NCI-H2227 treated with DMSO at 0.1 percent for 48 hours (cell line): Measurements from ENCODE around the gene ALOX5.
"Not testable (repeated sequence)": the region's sequence is repeated elsewhere in the genome, so short reads cannot be mapped to it uniquely, and the experiment has no call there.

Experiments used
- DNase-seq: peaks from one replicate; lab custom pipeline; 2025; lab: John Stamatoyannopoulos, UW

ALOX5 gene

DNA sequence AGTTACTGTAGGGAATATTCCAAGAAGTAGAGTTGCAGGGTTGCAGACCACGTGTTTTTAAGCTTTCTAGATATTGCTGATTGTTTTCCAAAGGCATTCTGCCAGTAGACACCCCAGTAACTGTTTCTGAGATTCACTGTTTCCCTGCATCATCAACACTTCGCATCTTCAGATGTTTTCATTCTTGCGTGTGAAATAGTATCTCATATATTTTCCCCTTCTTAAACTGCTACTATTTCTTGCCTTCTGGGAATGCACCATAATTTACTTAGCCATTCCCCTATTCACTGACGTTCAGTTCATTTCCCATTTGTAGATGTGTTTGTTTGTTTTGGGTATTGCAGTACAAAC is 30.7 kb downstream of the ALOX5 start:
- no peak for DNase-seq

DNA sequence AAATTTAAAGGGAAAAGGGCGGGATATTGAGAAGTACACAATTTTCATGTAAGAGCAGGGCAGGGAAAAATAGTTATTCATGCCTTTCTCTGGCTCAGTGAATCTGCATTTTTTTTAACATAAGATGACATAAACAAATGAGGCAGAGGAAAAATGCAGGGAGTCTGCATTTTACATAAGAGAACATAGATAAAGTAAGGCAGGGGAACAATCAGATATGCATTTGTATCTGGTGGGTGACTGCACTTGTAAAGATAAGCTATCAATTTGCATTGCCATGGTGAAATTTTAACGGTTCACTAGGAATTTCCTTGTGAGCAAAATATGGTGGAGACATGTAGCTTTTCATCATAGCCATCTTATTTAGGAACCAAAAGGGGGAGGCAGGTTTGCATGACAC is 33.5 kb downstream of the ALOX5 start:
- no peak for DNase-seq

DNA sequence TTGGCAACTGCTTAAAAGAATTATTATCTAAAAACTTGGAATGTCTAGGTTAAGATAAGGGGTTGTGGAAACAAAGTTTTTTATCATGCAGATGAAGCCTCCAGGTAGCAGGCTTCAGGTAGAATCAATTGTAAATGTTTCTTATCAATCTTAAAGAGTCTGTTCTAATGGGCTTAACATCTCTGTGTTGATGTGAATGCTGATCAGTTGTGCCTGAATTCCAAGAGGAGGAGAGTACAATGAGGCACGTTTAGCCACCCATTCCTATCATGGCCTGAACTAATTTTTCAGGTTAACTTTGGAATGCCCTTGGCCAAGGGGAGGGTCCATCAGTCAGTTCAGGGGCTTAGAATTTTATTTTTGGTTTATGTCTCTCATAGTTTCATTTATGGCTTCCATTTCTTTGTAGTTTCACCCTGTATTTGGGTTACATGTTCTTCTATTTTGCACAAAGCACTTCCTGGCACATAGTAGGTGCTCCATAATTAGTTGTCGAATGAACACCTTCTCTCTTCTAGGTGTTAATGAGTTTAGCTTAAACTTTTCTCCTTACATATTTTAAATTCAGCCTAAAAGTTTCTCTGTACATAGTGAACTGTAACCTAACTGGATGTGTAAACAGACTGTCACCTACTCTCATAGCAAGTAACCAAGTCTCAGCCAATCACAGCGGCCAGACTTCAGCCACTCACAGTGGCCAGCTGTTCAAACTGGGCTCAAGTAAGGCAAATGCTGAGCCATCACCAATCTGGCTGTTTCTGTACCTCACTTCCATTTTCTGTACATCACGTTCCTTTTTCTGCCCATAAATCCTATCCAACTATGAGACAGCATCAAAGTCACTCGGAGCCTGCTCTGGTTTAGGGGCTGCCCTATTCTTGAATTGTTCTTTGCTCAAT is 34.7 kb downstream of the ALOX5 start:
- no peak for DNase-seq

DNA sequence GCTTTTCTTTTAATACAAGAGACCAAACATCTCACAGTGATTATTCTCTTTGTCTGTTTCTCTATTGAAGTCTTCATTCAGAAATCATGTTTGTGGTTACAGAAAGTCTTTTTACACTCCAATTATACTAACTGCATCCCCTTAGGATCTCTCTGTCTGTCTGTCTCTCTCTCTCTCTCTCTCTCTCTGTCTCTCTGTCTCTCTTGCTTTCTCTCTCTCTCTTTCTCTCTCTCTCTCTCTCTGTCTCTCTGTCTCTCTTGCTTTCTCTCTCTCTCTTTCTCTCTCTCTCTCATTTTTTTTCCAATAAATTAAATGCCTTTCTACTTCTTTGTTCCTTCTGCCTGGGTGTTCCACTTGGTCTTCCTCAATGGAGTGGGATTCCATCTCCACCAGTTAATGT is 35.3 kb downstream of the ALOX5 start:
- DNase-seq, result not testable (repeated sequence)

DNA sequence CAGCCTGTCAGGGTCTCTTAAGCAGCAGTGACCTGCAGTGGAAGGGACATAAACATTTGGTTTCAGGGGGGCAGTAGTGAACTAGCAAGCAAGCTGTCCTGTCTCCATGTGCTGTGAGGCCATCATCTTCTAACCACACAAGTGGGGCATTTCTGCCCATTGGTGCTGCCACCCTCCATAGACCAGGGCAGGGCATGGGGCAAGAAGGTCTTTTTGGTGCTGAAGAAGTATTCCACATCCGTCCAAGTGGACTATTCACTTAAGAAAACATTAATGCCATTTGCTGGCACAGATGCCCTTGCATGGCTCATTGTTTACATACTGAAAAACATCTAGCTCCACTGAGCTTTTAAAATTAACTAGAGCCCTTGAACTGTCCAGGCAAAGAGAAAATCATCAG is 35.8 kb downstream of the ALOX5 start:
- DNase-seq, result no peak

DNA sequence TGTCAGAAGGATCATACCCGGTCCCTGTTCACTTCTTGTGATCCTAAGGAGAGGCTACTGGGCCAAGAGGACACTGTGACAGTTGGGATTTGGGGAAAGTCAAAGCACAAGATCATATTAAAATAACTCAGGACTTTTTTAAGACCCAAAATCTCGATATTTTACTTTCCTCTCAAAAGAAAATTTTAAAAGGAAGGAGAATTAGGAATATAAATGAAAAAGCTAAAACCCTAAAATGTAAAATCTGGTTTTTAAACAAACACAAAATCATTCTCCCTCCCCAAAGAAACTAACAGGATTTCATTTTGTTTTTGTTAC is 36.4 kb downstream of the ALOX5 start:
- no peak for DNase-seq

DNA sequence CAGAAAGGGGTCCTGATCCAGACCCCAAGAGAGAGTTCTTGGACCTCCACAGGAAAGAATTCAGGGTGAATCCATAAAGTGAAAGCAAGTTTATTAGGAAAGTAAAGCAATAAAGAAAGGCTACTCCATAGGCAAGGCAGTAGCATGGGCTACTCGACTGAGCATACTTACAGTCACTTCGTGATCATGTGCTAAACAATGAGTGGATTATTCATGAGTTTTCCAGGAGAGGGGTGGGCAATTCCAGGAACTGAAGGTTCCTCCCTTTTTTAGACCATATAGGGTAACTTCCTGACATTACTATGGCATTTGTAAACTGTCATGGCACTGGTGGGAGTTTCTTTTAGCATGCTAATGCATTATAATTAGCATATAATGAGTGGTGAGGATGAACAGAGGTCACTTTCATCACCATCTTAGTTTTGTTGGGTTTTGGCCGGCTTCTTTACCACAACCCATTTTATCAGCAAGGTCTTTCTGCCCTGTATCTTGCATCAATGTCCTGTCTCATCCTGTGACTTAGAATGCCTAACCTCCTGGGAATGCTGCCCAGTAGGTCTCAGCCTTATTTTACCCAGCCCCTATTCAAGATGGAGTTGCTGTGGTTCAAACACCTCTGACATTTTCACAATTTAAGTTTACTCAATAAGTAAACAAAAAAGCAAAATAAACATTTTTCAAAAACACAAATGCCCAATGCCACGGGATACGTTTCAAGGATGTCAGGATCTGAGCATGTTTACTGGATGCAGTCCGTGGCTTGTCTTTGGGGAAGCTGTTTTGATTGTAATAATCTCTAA is 37.0 kb downstream of the ALOX5 start:
- no peak for DNase-seq

DNA sequence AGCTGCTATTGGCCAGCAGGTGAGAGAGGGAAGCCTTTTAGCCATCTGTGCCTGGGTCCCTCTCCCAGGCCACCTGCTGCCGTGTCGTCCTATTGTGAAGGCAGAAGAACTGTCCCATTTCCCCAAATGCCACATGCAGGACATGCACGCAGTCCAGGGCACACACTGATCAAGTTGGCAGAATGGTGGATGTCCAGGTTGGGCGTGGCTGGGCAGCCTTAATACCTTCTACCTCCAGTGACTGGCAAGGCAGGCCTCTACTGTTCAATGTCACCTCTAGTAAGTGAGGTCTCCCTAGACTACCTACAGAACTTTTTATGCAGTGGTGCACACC is 37.6 kb downstream of the ALOX5 start:
- no peak for DNase-seq

DNA sequence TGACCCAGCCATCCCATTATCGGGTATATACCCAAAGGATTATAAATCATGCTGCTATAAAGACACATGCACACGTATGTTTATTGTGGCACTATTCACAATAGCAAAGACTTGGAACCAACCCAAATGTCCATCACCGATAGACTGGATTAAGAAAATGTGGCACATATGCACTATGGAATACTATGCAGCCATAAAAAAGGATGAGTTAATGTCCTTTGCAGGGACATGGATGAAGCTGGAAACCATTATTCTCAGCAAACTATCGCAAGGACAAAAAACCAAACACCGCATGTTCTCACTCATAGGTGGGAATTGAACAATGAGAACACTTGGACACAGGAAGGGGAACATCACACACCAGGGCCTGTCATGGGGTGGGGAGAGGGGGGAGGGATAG is 41.0 kb downstream of the ALOX5 start:
- DNase-seq, result not testable (repeated sequence)

DNA sequence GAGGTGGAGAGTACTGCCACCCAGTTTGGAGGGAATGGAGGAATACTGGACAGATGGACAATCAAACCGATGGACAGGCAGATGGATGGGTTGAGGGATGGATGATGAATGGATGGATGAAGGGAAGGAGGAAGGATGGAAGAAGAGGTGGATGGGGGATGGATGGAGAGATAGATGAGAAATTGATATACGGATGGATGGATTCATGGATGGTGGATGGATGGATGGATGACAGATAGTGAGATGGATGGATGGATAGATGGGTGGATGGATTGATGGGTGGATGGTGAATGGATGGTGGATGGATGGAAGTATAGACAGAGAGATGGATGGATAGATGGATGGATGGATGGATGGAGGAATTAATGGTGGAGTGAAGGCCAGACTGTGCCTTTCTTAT is 42.6 kb downstream of the ALOX5 start:
- no peak for DNase-seq

DNA sequence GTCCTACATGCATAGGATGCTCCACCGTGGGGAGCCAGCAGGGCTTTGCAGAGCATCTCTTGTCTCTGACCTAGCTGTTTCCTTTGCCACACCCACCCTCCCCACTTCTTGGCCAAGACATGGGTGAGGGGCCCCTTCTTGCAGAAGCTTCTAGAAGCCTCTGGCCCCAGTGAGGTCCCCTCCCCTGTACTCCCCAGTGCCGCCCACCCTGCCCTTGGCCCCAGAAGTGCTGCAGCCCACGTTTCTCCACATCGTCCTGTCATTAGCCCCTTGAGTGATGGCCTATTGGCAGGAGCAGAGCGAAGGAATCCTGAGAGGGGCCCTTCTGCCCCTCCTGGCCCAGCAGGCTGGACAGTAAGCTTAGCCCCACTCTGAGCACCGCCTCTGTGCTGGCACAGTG is 43.7 kb downstream of the ALOX5 start:
- DNase-seq, result no peak

DNA sequence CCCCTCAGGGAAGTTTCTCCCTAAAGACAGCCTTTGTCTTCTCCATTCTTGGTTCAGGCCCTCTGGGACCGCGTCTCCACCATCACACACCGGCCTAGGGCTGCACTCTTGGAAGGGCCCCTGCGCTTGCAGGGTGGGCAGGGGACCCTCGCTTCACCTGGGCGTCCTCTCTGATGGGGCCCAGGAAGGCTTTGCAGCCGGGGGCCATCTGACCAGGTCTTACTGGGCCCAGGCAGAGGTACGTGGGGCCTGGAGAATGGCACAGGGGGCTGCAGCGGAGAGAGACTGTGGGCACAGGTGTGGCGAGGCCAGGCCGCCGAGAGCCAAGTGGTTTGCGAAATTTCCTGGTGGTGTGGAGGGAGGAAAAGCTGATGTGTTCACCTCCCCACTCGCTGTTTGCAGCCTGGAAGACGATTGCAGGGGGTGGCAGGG is 44.4 kb downstream of the ALOX5 start:
- DNase-seq, result no peak

DNA sequence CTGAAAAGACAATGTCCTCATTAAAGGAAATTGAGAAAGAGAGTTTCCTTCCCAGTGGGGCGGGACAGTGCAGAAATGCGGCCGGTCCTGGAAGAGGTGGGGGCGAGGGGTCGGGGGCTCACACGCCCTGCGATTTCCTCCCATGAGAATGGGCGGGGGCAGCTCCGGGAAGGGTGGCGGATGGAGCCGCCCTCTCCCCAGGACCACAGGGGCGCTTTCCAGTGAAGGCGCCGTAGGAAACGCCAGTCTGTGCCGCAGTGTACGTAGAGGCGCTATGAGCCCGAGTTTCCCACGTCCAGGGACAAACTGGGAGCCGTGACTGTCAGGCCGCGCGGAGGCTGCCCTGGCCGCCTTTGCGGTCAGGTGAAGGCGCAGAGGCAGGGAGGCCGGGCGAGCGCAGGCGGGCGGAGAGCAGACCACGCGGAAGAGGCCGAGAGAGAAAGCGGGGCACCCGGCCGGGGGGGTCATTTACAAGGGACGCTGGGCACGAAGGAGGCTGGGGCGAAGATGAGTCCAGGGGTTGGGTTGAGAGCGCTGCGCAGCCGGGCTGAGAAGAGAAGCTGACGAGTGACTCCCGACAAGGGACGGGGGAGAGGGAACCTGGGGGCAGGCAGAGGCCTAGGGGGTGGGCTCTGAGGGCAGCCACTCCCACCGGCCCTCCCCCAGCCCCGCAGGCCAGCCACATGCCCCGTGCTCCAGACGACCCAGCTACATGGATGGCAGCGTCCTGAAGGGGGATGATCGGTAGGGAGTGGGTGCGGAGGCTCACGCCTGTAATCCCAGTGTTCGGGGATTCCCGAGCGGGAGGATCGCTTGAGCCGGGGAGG is 45.0 kb downstream of the ALOX5 start:
- DNase-seq, result peak; percentile 43

DNA sequence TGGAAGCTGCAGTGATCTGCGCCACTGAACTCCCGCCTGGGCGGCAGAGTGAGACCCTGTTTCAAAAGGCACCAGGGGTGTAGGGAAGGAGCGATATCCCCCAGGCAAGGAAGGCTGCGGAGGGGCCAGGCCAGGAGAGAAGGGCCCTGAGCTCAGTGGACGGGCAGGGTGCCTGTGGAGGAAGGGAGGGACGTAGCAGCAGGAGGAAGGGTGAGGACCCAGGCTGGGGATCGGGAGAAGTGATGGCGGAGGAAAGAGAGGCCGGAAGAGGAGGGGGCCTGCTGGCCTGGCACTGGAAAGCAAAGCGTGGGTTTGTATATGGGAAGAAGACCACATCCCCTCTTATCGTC is 45.6 kb downstream of the ALOX5 start:
- DNase-seq, result no peak

DNA sequence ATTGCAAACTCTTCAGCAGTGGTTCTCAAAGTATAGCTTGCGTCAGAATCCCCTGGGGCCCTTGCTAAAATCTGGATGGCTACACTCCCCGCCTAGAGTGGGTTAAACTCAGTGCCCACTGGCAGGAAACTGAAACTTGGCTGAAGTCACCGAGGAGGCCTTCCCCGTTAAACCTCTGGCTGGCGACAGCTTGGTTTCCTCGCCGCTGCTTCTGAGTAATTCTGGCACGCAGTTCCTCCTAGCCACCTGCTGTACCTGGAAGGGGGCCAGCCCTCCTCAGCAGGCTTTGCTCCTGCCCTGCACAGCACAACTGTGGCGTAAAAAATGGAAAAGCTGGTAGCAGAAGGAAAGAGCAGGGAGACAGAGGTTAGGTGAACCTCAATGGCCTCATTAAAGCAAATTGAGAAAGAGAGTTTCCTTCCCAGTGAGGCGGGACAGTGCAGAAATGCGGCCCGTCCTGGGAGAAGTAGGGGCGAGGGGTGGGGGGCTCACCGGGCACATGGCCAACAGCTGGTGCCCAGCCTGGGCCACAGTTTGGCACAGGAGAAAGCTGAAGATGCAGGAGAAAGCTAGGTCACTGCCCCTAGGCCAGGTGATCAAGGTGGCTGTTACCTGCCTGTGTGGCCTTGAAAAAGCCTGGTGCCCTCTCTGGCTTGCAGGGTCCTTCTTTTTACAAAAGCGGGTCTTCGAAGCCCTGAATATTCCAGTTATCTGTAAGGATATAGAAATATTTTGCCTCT is 46.6 kb downstream of the ALOX5 start:
- DNase-seq, result no peak

DNA sequence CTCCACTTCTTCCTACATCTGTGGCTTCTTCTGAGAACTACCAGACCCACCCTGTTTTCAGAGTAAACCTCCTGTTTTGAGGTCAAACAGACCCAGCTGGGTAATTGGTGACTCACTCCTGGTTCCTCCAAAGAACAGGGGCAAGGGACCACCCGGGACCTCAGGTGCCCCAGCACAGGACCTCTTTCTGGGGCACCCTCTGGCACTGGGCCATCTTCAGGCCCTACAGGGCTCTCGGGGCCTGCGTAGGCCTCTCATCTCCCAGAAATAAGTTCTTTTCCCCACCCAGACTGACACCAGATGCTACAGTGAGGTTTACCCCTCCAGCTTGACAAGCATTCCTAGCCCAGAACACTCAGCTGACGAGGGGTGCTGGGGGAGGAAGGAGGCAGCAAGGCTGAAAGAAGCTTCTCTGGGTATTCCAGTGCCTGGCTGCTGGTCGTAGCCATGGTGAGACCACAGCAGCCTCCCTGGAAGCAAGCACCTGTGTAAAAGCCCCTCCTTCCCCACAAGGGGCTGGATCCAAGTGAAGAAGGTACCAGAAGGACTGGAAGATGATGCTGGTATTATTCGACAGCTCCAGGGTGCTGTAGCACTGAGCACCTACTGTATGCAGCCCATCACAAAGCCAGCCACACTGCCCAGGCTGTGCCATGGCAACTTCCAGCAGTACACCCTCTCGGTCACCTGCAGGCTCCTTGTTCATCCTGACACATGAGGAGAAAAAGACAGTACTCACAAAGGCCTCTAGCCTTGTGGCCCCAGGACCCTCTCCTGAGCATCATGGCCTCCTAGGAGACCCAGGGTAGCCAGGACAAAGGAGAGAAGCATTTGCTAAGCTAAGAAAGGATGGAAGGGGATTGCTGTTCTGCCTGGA is 47.4 kb downstream of the ALOX5 start:
- DNase-seq, result no peak

DNA sequence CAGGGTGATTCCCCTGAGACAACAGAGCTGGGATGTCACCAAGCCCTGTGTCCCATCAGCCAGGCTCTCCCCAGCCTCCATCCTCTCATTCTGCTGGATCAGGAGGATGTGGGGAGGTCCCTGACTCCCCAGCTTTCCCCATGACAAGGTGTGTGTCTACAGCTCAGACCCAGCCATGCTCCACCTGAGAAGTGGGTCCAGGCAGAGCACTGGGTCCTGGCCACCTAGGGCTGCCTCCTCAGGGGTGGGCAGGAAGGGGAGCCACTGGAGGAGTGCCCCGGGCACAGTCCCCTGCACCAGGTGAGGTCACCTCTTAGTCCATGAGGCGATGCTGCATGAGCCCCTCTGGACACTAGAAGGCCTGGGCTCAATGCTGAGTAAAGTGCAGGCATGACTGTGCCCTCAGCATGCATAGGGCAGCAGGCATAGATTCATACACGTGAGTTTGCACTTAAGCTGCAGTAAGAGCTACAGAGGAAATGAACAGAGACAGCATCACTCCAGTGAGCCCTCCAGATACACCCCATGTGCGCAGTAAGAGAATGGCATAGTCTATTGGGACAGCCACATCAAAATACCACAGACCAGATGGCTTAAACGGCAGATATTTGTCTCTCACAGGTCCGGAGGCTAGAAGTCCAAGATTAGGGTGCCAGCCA is 48.3 kb downstream of the ALOX5 start:
- DNase-seq, result no peak

DNA sequence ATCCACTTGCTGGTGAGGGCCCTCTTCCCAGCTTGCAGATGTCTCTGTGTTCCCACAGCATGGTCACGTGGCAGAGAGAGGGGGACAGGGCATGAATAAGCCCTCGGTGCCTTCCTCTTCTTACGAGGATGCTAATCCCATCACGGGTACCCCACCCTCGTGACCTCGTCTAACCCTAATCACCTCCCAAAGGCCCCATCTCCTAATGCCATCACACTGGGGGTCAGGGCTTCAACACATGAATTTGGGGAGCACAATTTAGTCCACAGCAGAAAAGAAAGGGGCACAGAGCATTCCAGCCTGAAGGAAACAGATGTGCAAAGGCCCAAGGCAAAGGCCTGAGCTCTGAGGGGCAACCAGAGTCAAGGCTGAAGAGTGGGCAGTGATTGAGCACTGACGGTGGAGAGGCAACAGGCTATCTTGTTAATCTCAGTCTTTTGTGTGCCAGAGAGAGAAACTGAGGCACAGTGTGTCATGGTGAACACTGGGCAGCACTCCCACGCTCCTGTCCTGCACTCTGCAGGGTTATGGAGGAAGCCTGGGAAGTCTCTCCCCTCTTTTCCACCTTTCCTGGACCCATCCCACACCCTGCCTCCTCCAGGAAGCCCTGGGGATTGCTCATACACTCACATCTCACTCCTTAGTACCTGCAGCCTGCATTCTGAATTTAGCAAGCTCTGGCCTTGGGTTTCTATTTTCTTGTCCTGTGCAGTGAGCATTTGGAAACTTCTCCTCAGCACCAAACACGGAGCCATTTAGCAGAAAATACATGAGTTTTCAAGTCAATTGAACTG is 49.0 kb downstream of the ALOX5 start:
- no peak for DNase-seq

DNA sequence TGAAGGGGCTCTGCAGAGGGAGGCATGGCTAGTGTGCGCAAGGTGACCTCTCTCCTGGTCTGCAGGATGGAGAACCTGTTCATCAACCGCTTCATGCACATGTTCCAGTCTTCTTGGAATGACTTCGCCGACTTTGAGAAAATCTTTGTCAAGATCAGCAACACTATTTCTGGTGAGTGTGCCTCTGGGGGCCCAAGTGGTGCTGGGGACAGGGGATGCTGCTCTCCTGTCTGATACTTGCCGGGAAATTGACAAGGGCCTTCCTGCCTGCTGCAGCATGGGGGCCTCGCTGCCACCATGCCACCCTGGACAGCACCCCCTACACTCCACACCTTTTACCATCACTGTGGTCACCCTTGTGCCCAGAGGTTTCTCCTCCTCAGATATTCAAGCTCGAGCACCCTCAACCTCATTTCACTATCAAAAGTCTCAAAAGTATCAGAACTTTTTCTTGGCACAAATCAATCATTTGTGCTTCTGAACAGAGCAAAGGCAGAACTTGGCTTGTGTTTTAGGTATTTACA is 50.0 kb downstream of the ALOX5 start:
- no peak for DNase-seq
